Trophoblast cell (in vitro differentiated cells and primary cell): ENCODE data around the gene GALNT4.

ENCODE experiments used
- DNase-seq, 2 donors: peaks; one replicate each; pipeline ENCODE4 v3.0.0-alpha.2; 2016
- H2AFZ ChIP-seq: 2 replicates; pipeline ENCODE4 v1.6.1; 2013; ENCODE audit warnings: low read length, moderate library complexity, mild to moderate bottlenecking; ENCODE audit not compliant: insufficient read depth, poor library complexity
- H2AK5ac ChIP-seq: 2 replicates; pipeline ENCODE4 v1.6.1; 2013; ENCODE audit warnings: mild to moderate bottlenecking, low read length
- H2BK120ac ChIP-seq: 2 replicates; pipeline ENCODE4 v1.6.1; 2013; ENCODE audit warnings: low read length, mild to moderate bottlenecking, moderate library complexity; ENCODE audit not compliant: insufficient read depth, poor library complexity
- H2BK12ac ChIP-seq: 2 replicates; pipeline ENCODE4 v1.6.1; 2013; ENCODE audit warnings: mild to moderate bottlenecking, low read length, moderate library complexity
- H2BK5ac ChIP-seq: 2 replicates; pipeline ENCODE4 v1.6.1; 2013; ENCODE audit warnings: low read length, low read depth, moderate library complexity, mild to moderate bottlenecking; ENCODE audit not compliant: poor library complexity
- H3K14ac ChIP-seq: 2 replicates; pipeline ENCODE4 v1.6.1; 2013; ENCODE audit warnings: mild to moderate bottlenecking, low read length
- H3K18ac ChIP-seq: 2 replicates; pipeline ENCODE4 v1.6.1; 2013; ENCODE audit warnings: mild to moderate bottlenecking, low read length
- H3K23ac ChIP-seq: 2 replicates; pipeline ENCODE4 v1.6.1; 2013; ENCODE audit warnings: low read length
- H3K27ac ChIP-seq: 2 replicates; pipeline ENCODE4 v1.5.1; 2013; ENCODE audit warnings: low read depth, mild to moderate bottlenecking, inconsistent platforms, low read length, moderate library complexity
- H3K27me3 ChIP-seq: 2 replicates; pipeline ENCODE4 v1.6.1; 2013; ENCODE audit warnings: inconsistent platforms, mild to moderate bottlenecking, low read length, moderate library complexity; ENCODE audit not compliant: insufficient read depth
- H3K36me3 ChIP-seq, 2 experiments: 1 replicate in 1 of 2; 2 replicates in 1 of 2; pipeline ENCODE4 v1.6.1; 2013; ENCODE audit warnings: low read length in 2 of 2, mild to moderate bottlenecking in 2 of 2, moderate library complexity in 1 of 2; ENCODE audit not compliant: insufficient read depth in 2 of 2, control insufficient read depth in 1 of 2
- H3K4ac ChIP-seq: 2 replicates; pipeline ENCODE4 v1.6.1; 2013; ENCODE audit warnings: low read depth, mild to moderate bottlenecking, low read length, moderate library complexity
- H3K4me1 ChIP-seq, 2 experiments: 1 replicate in 1 of 2; 2 replicates in 1 of 2; pipeline ENCODE4 v1.6.1; 2013; ENCODE audit warnings: low read length in 2 of 2, mild to moderate bottlenecking in 2 of 2, moderate library complexity in 1 of 2; ENCODE audit not compliant: insufficient read depth in 2 of 2, control insufficient read depth in 1 of 2
- H3K4me2 ChIP-seq: 2 replicates; pipeline ENCODE4 v1.6.1; 2013; ENCODE audit warnings: inconsistent platforms, mild to moderate bottlenecking, low read length, moderate library complexity
- H3K4me3 ChIP-seq: 2 replicates; pipeline ENCODE4 v1.5.1; 2013; ENCODE audit warnings: mild to moderate bottlenecking, low read depth, low read length, inconsistent platforms
- H3K79me1 ChIP-seq: one replicate; pipeline ENCODE4 v1.6.1; 2013; ENCODE audit warnings: low read length
- H3K79me2 ChIP-seq: 2 replicates; pipeline ENCODE4 v1.6.1; 2013; ENCODE audit warnings: low read length, mild to moderate bottlenecking; ENCODE audit not compliant: control insufficient read depth, insufficient read depth, poor library complexity
- H3K9ac ChIP-seq: 2 replicates; pipeline ENCODE4 v1.6.1; 2013; ENCODE audit warnings: mild to moderate bottlenecking, low read length
- H3K9me3 ChIP-seq: 2 replicates; pipeline ENCODE4 v1.6.1; 2013; ENCODE audit warnings: low read depth, mild to moderate bottlenecking, control low read depth, inconsistent platforms, low read length; ENCODE audit not compliant: insufficient read depth
- H4K12ac ChIP-seq: 2 replicates; pipeline ENCODE4 v1.6.1; 2013; ENCODE audit warnings: low read depth, mild to moderate bottlenecking, low read length, moderate library complexity
- H4K8ac ChIP-seq: 2 replicates; pipeline ENCODE4 v1.6.1; 2013; ENCODE audit warnings: low read depth, mild to moderate bottlenecking, low read length, moderate library complexity
- H4K91ac ChIP-seq: one replicate; pipeline ENCODE4 v1.6.1; 2013; ENCODE audit warnings: low read depth, mild to moderate bottlenecking, low read length, moderate library complexity
- WGBS: extraction: QIAGEN DNeasy Blood & Tissue Kit; methylation state at CpG from one replicate; pipeline ENCODE4 v1.1.7; 2013; ENCODE audit warnings: missing lambda C conversion rate; ENCODE audit not compliant: insufficient read length, insufficient coverage; ENCODE audit errors: extremely low coverage; 5-methylcytosine and 5-hydroxymethylcytosine counted together

Gene GALNT4

GRCh38 chr12:89499857-89500256 lies 24.7 kb downstream of the GALNT4 start:
- no peak for DNase-seq
- Histone ChIP-seq H4K12ac (no peak overlapping the region), H2BK120ac (no peak overlapping the region)

GRCh38 chr12:89497467-89497866 lies 27.1 kb downstream of the GALNT4 start:
- Histone ChIP-seq H3K4me2 (no peak overlapping the region), H3K4me3 (no peak overlapping the region), H3K9me3 (no peaks in the 10 kb centered on the region), H3K23ac (no peak overlapping the region), H2BK5ac (no peak overlapping the region), H3K79me2 (no peaks in the 10 kb centered on the region), H3K79me1 (no peaks in the 10 kb centered on the region), H4K12ac (no peak overlapping the region), H2BK120ac (no peak overlapping the region), H3K4me1 (no peaks in the 10 kb centered on the region), H2BK12ac (no peak overlapping the region), H3K27me3 (no peaks in the 10 kb centered on the region), H3K9ac (no peak overlapping the region), H2AK5ac (no peak overlapping the region), H3K4ac (no peak overlapping the region), H2AFZ (no peak overlapping the region), H3K36me3 (no peaks in the 10 kb centered on the region), H3K14ac (no peak overlapping the region), H4K91ac (no peak overlapping the region), H3K18ac (no peak overlapping the region), H4K8ac (no peak overlapping the region), H3K27ac (no peak overlapping the region)
- no peak for DNase-seq
- no CpG with 5 or more reads among the region's 4 CpGs for WGBS

More at GRCh38 chr12:89499857-89500256, 24.7 kb downstream of the GALNT4 start:
- Histone ChIP-seq H3K27ac (no peak overlapping the region), H3K9me3 (no peaks in the 10 kb centered on the region), H4K8ac (no peak overlapping the region), H2AK5ac (no peak overlapping the region), H2BK12ac (no peak overlapping the region), H3K79me2 (no peaks in the 10 kb centered on the region), H3K4me1 (no peaks in the 10 kb centered on the region), H3K4ac (no peak overlapping the region), H3K23ac (no peak overlapping the region), H3K4me3 (no peak overlapping the region), H2BK5ac (no peak overlapping the region), H3K9ac (no peak overlapping the region), H3K36me3 (no peaks in the 10 kb centered on the region), H3K14ac (no peak overlapping the region), H3K18ac (no peak overlapping the region), H4K91ac (no peak overlapping the region), H3K79me1 (no peaks in the 10 kb centered on the region), H2AFZ (no peak overlapping the region), H3K4me2 (no peak overlapping the region), H3K27me3 (no peaks in the 10 kb centered on the region)
- WGBS, result no CpG with 5 or more reads among the region's 19 CpGs

- no peaks in the 10 kb centered on the region for H3K79me2 ChIP-seq
- no peak overlapping the region for H3K14ac ChIP-seq
Observed at GRCh38 chr12:89497005-89497404, 27.6 kb downstream of the GALNT4 start.

GRCh38 chr12:89494411-89495231 lies 30.0 kb downstream of the GALNT4 start:
- H3K4me2 ChIP-seq, result no peak overlapping the region
- no peak overlapping the region for H2AFZ ChIP-seq
- no peak overlapping the region for H3K4me3 ChIP-seq
- H4K91ac ChIP-seq, result no peak overlapping the region
- H3K27ac ChIP-seq, result no peak overlapping the region
- H2AK5ac ChIP-seq, result no peak overlapping the region
- no peak overlapping the region for H4K8ac ChIP-seq
- H3K9me3 ChIP-seq, result no peaks in the 10 kb centered on the region
- DNase-seq, result no peak
- H3K18ac ChIP-seq, result no peak overlapping the region
- no peak overlapping the region for H2BK5ac ChIP-seq
- no peak overlapping the region for H3K14ac ChIP-seq
- no peak overlapping the region for H4K12ac ChIP-seq
- H3K79me2 ChIP-seq, result no peaks in the 10 kb centered on the region
- H2BK120ac ChIP-seq, result no peak overlapping the region
- H3K4ac ChIP-seq, result no peak overlapping the region
- no peaks in the 10 kb centered on the region for H3K79me1 ChIP-seq
- H3K27me3 ChIP-seq, result no peaks in the 10 kb centered on the region
- H2BK12ac ChIP-seq, result no peak overlapping the region
- no peak overlapping the region for H3K23ac ChIP-seq
- H3K9ac ChIP-seq, result no peak overlapping the region
- WGBS, result no CpG with 5 or more reads among the region's 9 CpGs
- peaks cover 0 to 1% of the 10 kb centered on the region in 2 experiments for H3K36me3 ChIP-seq
- H3K4me1 ChIP-seq, result no peaks in the 10 kb centered on the region

More at GRCh38 chr12:89497005-89497404, 27.6 kb downstream of the GALNT4 start:
- Histone ChIP-seq H3K36me3 (no peaks in the 10 kb centered on the region), H3K4me3 (no peak overlapping the region), H2AFZ (no peak overlapping the region), H4K12ac (no peak overlapping the region), H3K4me2 (no peak overlapping the region), H4K91ac (no peak overlapping the region), H3K27me3 (no peaks in the 10 kb centered on the region), H3K79me1 (no peaks in the 10 kb centered on the region), H3K4ac (no peak overlapping the region), H4K8ac (no peak overlapping the region), H3K18ac (no peak overlapping the region), H3K23ac (no peak overlapping the region), H3K9me3 (no peaks in the 10 kb centered on the region), H3K9ac (no peak overlapping the region), H2BK120ac (no peak overlapping the region), H2BK5ac (no peak overlapping the region), H2AK5ac (no peak overlapping the region), H3K27ac (no peak overlapping the region), H3K4me1 (no peaks in the 10 kb centered on the region), H2BK12ac (no peak overlapping the region)
- DNase-seq, result no peak
- WGBS, result no CpG with 5 or more reads among the region's 4 CpGs
